ENCODE measurements around the gene ADGRF3. TPM values are rescaled to one million over a fixed set of nuclear protein-coding genes. Genes with fewer than 3 reads are reported as not detected.
"Not testable (repeated sequence)": the region's sequence is repeated elsewhere in the genome, so short reads cannot be mapped to it uniquely, and the experiment has no call there.

The ADGRF3 gene
- total RNA-seq, 2 experiments from 2014 or later, result 2.3 to 2.5 TPM

DNA sequence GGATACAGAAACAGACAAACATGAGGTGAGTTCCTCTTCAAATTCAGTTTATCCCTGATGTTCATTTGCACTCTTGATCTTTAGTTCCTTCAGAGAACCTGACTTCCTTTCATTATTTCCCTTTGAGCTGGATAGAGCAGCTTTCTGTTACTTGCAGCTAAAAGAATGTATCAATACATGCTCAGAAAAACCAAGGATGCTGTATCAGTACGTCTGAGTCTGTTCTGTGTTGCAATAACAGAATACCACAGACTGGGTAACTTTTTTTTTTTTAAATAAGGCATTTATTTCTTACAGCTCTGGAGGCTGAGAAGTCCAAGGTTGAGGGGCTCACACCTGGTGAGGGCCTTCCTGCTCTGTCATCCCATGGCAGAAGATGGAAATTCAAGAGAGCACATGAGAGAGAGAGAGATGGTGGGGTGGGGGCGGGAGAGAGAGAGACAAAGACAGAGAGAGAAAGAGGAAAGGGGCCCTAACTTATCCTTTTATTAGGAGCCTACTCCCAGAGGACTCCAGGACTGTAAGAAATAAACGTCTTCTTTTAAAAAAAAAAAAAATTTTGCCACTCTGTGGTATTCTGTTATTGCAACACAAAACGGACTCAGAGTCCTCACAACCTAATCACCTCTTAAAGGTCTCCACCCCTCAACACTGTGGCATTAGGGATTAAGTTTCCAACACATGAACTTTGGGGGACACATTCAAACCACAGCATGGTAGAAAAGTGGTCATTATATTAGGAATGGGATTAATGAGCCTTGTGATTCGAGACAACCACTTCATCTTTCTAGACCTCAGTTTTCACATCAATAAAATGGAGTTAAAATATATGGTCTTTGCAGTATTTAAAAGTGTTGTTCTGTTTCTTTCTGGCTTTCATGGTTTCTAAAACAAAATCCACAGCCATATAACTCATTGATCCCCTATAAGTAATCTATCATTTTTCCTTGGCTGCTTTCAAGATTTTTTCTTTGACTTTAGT lies 19.0 kb downstream of the ADGRF3 start:
- no peaks in the 10 kb centered on the region for H3K36me3 Mint-ChIP-seq (ENCODE audit: low read depth)
- CTCF ChIA-PET, result interaction anchor here (0.7 to 1.3 kb wide), 8 partner anchors 18 to 337 kb away, joined by 3 to 7 read pairs (median 3); partner anchors contain the start of gene SELENOI
- POLR2A ChIA-PET, result interaction anchor here (0.6 to 3.8 kb wide), 4 partner anchors 19 to 91 kb away, joined by 3 to 18 read pairs (median 4); partner anchors contain the start of genes ADGRF3 and SELENOI
- H3K27ac Mint-ChIP-seq, result peak overlapping the region; percentile 4
- peaks cover 43% of the 10 kb centered on the region for H3K4me1 Mint-ChIP-seq
- H3K4me3 Mint-ChIP-seq, result no peak overlapping the region
- no peaks in the 10 kb centered on the region for H3K9me3 Mint-ChIP-seq
- DNase-seq, result no peak
- no peaks in the 10 kb centered on the region for H3K27me3 Mint-ChIP-seq

DNA sequence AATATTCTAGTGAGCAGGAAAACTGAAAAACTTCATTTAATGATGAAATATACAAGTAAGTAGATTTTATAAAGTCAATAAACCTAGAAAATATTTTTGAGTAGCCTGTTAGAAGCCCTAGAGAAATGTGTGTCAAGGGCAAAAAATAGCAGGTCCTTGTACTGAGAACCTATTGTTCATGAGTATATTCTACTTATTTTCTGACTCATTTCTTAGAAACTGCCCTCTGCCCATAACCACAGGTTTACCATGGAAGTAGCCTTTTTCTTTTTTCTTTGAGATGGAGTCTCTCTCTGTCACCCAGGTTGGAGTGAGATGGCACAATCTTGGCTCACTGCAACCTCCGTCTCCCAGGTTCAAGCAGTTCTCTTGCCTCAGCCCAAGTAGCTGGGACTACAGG lies 20.1 kb downstream of the ADGRF3 start:
- POLR2A ChIA-PET, result interaction anchor here (0.6 to 3.8 kb wide), 4 partner anchors 20 to 90 kb away, joined by 3 to 18 read pairs (median 4); partner anchors contain the start of genes ADGRF3 and SELENOI
- CTCF ChIA-PET, result interaction anchor here (0.9 to 1.3 kb wide), 5 partner anchors 24 to 143 kb away, joined by 3 to 5 read pairs (median 3); no protein-coding TSS in a partner anchor
- peaks cover 43% of the 10 kb centered on the region for H3K4me1 Mint-ChIP-seq
- H3K4me3 Mint-ChIP-seq, result no peak overlapping the region
- H3K9me3 Mint-ChIP-seq, result no peaks in the 10 kb centered on the region
- no peak for DNase-seq
- no peaks in the 10 kb centered on the region for H3K36me3 Mint-ChIP-seq (ENCODE audit: low read depth)
- no peaks in the 10 kb centered on the region for H3K27me3 Mint-ChIP-seq
- H3K27ac Mint-ChIP-seq, result no peak overlapping the region

- no peaks in the 10 kb centered on the region for H3K36me3 Mint-ChIP-seq (ENCODE audit: low read depth)
- POLR2A ChIA-PET, result interaction anchor here (1.0 to 3.8 kb wide), 4 partner anchors 20 to 447 kb away, joined by 3 to 18 read pairs (median 4); partner anchors contain the start of genes ADGRF3, ASXL2 and SELENOI
- no peaks in the 10 kb centered on the region for H3K9me3 Mint-ChIP-seq
- no peak for DNase-seq
- peaks cover 43% of the 10 kb centered on the region for H3K4me1 Mint-ChIP-seq
- peaks cover 3% of the 10 kb centered on the region for H3K27me3 Mint-ChIP-seq
- H3K4me3 Mint-ChIP-seq, result no peak overlapping the region
- CTCF ChIA-PET, result no interaction called here
- no peak overlapping the region for H3K27ac Mint-ChIP-seq
Measured at GRCh38 chr2:26325851-26326250, 20.7 kb downstream of the ADGRF3 start.

- Mint-ChIP-seq H3K4me1 (peaks cover 38% of the 10 kb centered on the region), H3K36me3 (ENCODE audit: low read depth) (no peaks in the 10 kb centered on the region), H3K27me3 (peaks cover 3% of the 10 kb centered on the region), H3K27ac (no peak overlapping the region), H3K4me3 (no peak overlapping the region), H3K9me3 (no peaks in the 10 kb centered on the region)
- ChIA-PET CTCF (no interaction called here), POLR2A (interaction anchor here (2.5 to 3.8 kb wide), 2 partner anchors 21 to 81 kb away, joined by 5 to 18 read pairs; partner anchors contain the start of genes ADGRF3 and SELENOI)
- no peak for DNase-seq
Measured at GRCh38 chr2:26324903-26325302, 21.7 kb downstream of the ADGRF3 start.

GRCh38 chr2:26324479-26324878 lies 22.1 kb downstream of the ADGRF3 start:
- H3K4me1 Mint-ChIP-seq, result peaks cover 34% of the 10 kb centered on the region
- POLR2A ChIA-PET, result interaction anchor here (2.5 kb wide), 1 partner anchor 81 kb away, joined by 5 read pairs; no protein-coding TSS in a partner anchor
- H3K36me3 Mint-ChIP-seq (ENCODE audit: low read depth); H3K9me3 Mint-ChIP-seq; H3K4me3 Mint-ChIP-seq; CTCF ChIA-PET; H3K27me3 Mint-ChIP-seq; DNase-seq; H3K27ac Mint-ChIP-seq: not testable (repeated sequence)

DNA sequence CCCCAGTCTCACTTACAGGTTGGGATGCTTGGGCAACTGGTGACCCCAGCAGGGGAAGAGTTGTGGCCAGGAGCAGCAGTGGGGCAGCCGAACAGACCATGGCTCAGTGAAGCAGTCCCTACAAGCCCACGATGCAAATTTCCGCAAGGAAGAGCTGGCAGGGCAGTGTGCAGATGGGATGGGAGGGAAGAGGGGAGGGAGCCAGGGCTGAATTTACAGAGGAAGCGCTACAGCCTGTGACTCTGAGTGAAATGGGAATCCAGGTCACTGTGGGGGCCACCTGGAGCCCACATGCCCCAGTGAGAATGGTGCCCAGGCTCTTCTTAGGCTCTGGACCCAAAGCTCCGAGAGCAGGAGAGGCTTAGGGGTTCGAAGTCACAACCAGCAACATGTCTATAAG lies 27.6 kb downstream of the ADGRF3 start:
- DNase-seq, result no peak
- peaks cover 5% of the 10 kb centered on the region for H3K27me3 Mint-ChIP-seq
- CTCF ChIA-PET, result no interaction called here
- H3K4me3 Mint-ChIP-seq, result no peak overlapping the region
- H3K36me3 Mint-ChIP-seq (ENCODE audit: low read depth), result no peaks in the 10 kb centered on the region
- H3K27ac Mint-ChIP-seq, result no peak overlapping the region
- H3K9me3 Mint-ChIP-seq, result no peaks in the 10 kb centered on the region
- no peaks in the 10 kb centered on the region for H3K4me1 Mint-ChIP-seq
- POLR2A ChIA-PET, result no interaction called here

DNA sequence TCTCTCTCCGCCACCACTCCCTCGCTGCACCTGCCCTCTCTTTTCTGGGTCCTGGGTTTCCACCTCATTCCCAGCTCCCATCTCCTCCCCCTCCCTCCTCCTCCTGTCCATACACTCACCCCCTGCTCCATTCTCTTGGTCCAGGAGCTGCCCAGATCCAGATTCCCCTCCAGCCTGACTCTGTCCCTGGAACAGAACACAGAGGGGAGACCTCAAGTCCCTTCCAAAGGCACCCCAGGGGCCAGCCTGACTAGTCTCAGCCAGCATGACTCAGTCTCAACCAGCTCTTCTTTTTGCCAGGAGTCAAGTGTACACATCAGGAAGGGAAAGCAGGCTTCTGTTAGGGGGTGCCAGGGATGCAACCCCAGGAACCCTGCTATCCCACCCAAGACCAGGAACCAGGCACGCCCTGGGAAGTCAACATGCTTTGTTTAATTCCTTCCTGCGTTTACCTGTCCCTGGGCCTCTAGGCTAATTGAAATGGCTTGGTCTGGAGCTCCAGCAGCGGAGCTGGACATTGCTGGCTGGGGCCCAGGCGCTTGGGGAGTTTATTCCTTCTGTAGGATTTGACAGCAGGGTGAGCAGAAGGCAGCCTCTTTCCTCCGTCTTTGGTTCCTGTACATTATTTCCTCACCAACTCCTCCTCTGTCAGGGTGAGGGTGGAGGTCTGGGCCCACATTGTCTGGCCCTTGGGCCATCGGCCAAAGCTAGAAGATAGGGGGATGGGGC lies 29.0 kb downstream of the ADGRF3 start:
- ChIA-PET CTCF (no interaction called here), POLR2A (no interaction called here)
- Mint-ChIP-seq H3K4me1 (no peaks in the 10 kb centered on the region), H3K4me3 (no peak overlapping the region), H3K36me3 (ENCODE audit: low read depth) (no peaks in the 10 kb centered on the region), H3K27ac (no peak overlapping the region), H3K9me3 (no peaks in the 10 kb centered on the region), H3K27me3 (peaks cover 5% of the 10 kb centered on the region)
- no peak for DNase-seq

- Mint-ChIP-seq H3K9me3 (no peaks in the 10 kb centered on the region), H3K4me1 (no peaks in the 10 kb centered on the region), H3K4me3 (no peak overlapping the region), H3K36me3 (ENCODE audit: low read depth) (no peaks in the 10 kb centered on the region), H3K27me3 (peaks cover 5% of the 10 kb centered on the region), H3K27ac (no peak overlapping the region)
- DNase-seq, result no peak
- ChIA-PET CTCF (no interaction called here), POLR2A (no interaction called here)
Measured at GRCh38 chr2:26316845-26317244, 29.7 kb downstream of the ADGRF3 start.

- Mint-ChIP-seq H3K4me3 (no peak overlapping the region), H3K9me3 (no peaks in the 10 kb centered on the region), H3K4me1 (no peaks in the 10 kb centered on the region), H3K27ac (no peak overlapping the region), H3K36me3 (ENCODE audit: low read depth) (no peaks in the 10 kb centered on the region), H3K27me3 (peaks cover 2% of the 10 kb centered on the region)
- CTCF ChIA-PET, result no interaction called here
- no peak for DNase-seq
- POLR2A ChIA-PET, result interaction anchor here (0.9 to 1.2 kb wide), 2 partner anchors 30 to 72 kb away, joined by 3 read pairs; partner anchors contain the start of genes HADHA and HADHB
Measured at GRCh38 chr2:26316041-26316440, 30.5 kb downstream of the ADGRF3 start.

DNA sequence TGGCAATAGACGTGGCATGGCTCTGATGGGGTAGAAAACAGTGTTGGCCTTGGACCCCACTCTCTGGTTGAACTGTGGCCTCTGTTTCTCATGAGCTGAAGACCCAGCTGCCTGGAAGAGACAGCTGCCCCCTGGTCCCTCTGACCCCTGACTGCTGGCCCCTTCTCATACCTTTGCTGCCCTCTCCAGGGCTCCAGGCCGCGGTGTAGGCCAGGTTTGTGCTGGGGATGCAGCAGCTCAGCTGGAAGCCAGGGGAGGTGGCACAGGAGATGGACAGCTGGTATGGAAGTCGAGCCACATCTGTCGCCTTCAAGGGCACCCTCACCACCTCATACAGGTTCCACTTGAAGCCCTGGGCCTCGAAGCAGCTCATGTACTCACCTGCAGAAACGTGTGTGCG lies 32.3 kb downstream of the ADGRF3 start:
- H3K27ac Mint-ChIP-seq, result no peak overlapping the region
- no peak overlapping the region for H3K4me3 Mint-ChIP-seq
- H3K27me3 Mint-ChIP-seq, result peaks cover 2% of the 10 kb centered on the region
- no peaks in the 10 kb centered on the region for H3K4me1 Mint-ChIP-seq
- H3K9me3 Mint-ChIP-seq, result no peaks in the 10 kb centered on the region
- ChIA-PET CTCF (no interaction called here), POLR2A (no interaction called here)
- no peaks in the 10 kb centered on the region for H3K36me3 Mint-ChIP-seq (ENCODE audit: low read depth)
- DNase-seq, result no peak

DNA sequence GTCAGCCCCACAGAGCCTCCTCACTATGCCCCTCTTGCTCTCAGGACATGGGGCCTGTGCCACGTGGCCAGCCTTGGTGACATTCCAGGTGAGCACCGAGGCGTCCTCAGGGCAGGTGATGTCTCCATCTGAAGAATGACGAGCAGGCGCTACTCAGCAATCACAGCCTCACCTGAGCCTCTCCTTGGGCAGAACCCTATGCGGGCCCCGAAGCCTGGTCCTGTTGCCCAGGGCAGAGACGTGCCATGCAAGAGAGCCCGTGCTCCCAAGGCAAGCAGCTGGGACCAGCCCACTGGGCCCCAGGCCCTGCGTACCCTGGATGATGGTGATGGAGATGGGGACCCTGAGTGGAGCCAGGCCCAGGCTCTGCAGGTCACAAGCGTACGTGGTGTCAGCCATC lies 33.1 kb downstream of the ADGRF3 start:
- CTCF ChIA-PET, result interaction anchor here (0.6 kb wide), 1 partner anchor 601 kb away, joined by 3 read pairs; no protein-coding TSS in a partner anchor

GRCh38 chr2:26312471-26312870 lies 34.1 kb downstream of the ADGRF3 start:
- CTCF ChIA-PET, result no interaction called here
- Mint-ChIP-seq H3K27me3 (no peaks in the 10 kb centered on the region), H3K4me1 (no peaks in the 10 kb centered on the region), H3K27ac (no peak overlapping the region), H3K4me3 (no peak overlapping the region), H3K9me3 (no peaks in the 10 kb centered on the region), H3K36me3 (ENCODE audit: low read depth) (no peaks in the 10 kb centered on the region)
- POLR2A ChIA-PET, result no interaction called here
- DNase-seq, result no peak

More for the DNA sequence above, 33.1 kb downstream of the ADGRF3 start:
- Mint-ChIP-seq H3K4me3 (no peak overlapping the region), H3K27ac (no peak overlapping the region), H3K27me3 (peaks cover 2% of the 10 kb centered on the region), H3K9me3 (no peaks in the 10 kb centered on the region), H3K4me1 (no peaks in the 10 kb centered on the region), H3K36me3 (ENCODE audit: low read depth) (no peaks in the 10 kb centered on the region)
- POLR2A ChIA-PET, result no interaction called here
- DNase-seq, result no peak

DNA sequence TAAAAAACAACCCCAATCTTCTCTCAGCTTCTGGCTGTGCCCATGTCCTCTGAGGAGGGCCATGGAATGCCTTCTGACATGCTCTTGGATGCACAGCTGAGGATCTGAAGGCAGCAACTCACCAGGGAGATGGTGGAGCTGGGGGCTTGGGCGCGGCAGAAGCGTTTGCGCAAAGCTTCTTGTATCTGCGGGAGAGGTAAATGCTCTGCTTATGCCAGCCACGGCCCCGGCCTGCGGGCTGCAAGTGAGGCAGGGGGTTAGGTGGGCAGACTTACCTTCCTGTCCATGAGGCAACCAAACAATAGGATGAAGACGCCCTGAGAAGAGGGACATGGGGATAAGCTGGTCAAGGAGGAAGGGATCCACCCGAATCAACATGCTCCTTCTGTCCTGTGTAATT lies 36.7 kb downstream of the ADGRF3 start:
- Mint-ChIP-seq H3K4me1 (no peaks in the 10 kb centered on the region), H3K36me3 (ENCODE audit: low read depth) (no peaks in the 10 kb centered on the region), H3K27ac (no peak overlapping the region), H3K27me3 (no peaks in the 10 kb centered on the region), H3K9me3 (no peaks in the 10 kb centered on the region), H3K4me3 (no peak overlapping the region)
- no peak for DNase-seq
- CTCF ChIA-PET, result no interaction called here
- POLR2A ChIA-PET, result no interaction called here
